HL-60 (cell line): ENCODE results near the gene AP2B1.

Experiments
- DNase-seq, 2 experiments: peaks; one replicate each; pipeline ENCODE4 v3.0.0-alpha.2; 2010 to 2020; ENCODE audit warnings: low read depth in 1 of 2, low spot score in 1 of 2
- H3K27ac ChIP-seq: fragments of 250-450 bp; sonication (Bioruptor Pico); replicated peaks from 2 replicates; pipeline ENCODE4 v1.5.1; 2020; ENCODE audit warnings: mild to moderate bottlenecking, moderate library complexity
- H3K27me3 ChIP-seq: fragments of 250-450 bp; sonication (Bioruptor Pico); 2 replicates; pipeline ENCODE4 v1.5.1; 2021; ENCODE audit warnings: mild to moderate bottlenecking, moderate library complexity; ENCODE audit not compliant: insufficient read depth, poor library complexity, severe bottlenecking
- H3K4me3 ChIP-seq: replicated peaks from 2 replicates; pipeline ENCODE4 v1.5.1; 2011; ENCODE audit warnings: mild to moderate bottlenecking, control low read depth, low read length; ENCODE audit not compliant: insufficient read depth
- CTCF ChIP-seq: IDR thresholded peaks from one replicate; pipeline ENCODE4 v1.5.1; 2011; ENCODE audit warnings: low read length, control low read depth, inconsistent platforms; ENCODE audit not compliant: insufficient read depth
- GABPA ChIP-seq: IDR thresholded peaks from 2 replicates; pipeline ENCODE4 v1.6.1; 2012; ENCODE audit warnings: low read depth
- POLR2AphosphoS5 ChIP-seq: IDR thresholded peaks from 2 replicates; pipeline ENCODE4 v1.6.1; 2012; ENCODE audit warnings: low read depth
- REST ChIP-seq: IDR thresholded peaks from 2 replicates; pipeline ENCODE4 v1.6.1; 2012; ENCODE audit warnings: low read depth; ENCODE audit not compliant: insufficient replicate concordance
- SPI1 ChIP-seq: IDR thresholded peaks from 2 replicates; pipeline ENCODE4 v1.6.1; 2012; ENCODE audit warnings: low read depth, mild to moderate bottlenecking, borderline replicate concordance

Gene AP2B1

GRCh38 chr17:35666070-35666469 lies 78.9 kb downstream of the AP2B1 start:
- no peak for TF ChIP-seq REST
- no peak for TF ChIP-seq GABPA
- TF ChIP-seq CTCF, result no peak
- no peak for TF ChIP-seq SPI1
- TF ChIP-seq POLR2AphosphoS5, result no peak
- no peak overlapping the region for H3K4me3 ChIP-seq
- no peak for DNase-seq
- H3K27ac ChIP-seq, result no peak overlapping the region
- no peaks in the 10 kb centered on the region for H3K27me3 ChIP-seq

GRCh38 chr17:35666967-35667532 lies 79.9 kb downstream of the AP2B1 start:
- no peaks in the 10 kb centered on the region for H3K27me3 ChIP-seq
- no peak for DNase-seq
- TF ChIP-seq REST (no peak), GABPA (no peak), CTCF (no peak), SPI1 (no peak), POLR2AphosphoS5 (no peak)
- no peak overlapping the region for H3K27ac ChIP-seq
- H3K4me3 ChIP-seq, result no peak overlapping the region

DNA sequence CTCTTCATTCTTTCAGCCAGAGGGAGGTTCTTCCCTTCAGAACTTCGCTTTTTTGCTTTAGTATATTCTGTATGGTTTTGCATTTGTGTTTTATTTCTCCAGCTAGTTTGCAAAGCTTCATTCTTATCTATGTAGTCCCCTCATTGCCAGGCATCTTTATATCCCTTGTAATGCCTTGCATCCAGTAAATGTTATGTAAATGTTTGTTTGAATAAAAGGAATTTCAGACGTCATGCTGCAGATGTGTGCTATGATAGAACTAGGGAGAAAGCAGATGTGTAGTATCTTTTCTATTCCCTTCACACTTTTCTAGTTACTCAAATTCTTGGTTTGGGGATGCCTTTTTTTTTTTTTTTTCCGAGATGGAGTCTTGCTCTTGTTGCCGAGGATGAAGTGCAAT lies 81.7 kb downstream of the AP2B1 start:
- H3K27me3 ChIP-seq, result no peaks in the 10 kb centered on the region
- no peak for DNase-seq
- TF ChIP-seq POLR2AphosphoS5 (no peak), GABPA (no peak), SPI1 (no peak), REST (no peak), CTCF (no peak)
- H3K27ac ChIP-seq, result no peak overlapping the region
- no peak overlapping the region for H3K4me3 ChIP-seq
